CD14-positive monocyte (primary cell): ENCODE measurements around the gene NUMBL. TPM values are rescaled to one million over a fixed set of nuclear protein-coding genes. Genes with fewer than 3 reads are reported as not detected.

ENCODE experiments used
- DNase-seq, 3 donors: peaks; one replicate each; pipeline ENCODE4 v3.0.0-alpha.2; 2011 to 2022
- H2AFZ ChIP-seq: 2 replicates; pipeline ENCODE4 v1.6.0; 2012; ENCODE audit warnings: mild to moderate bottlenecking, low read depth, low read length, inconsistent platforms; ENCODE audit not compliant: insufficient read depth, poor library complexity, severe bottlenecking
- H3K27ac ChIP-seq, 2 donors: 1 replicate in 1 of 2; 2 replicates in 1 of 2; pipeline ENCODE4 v1.5.1; 2012 to 2013; ENCODE audit warnings: low read length in 2 of 2, control low read depth in 1 of 2, inconsistent platforms in 1 of 2, low read depth in 1 of 2, mild to moderate bottlenecking in 1 of 2
- H3K27me3 ChIP-seq, 2 donors: one replicate each; pipeline versions ENCODE4 v1.6.0 to v1.6.1; 2011 to 2013; ENCODE audit warnings: low read length in 2 of 2; ENCODE audit not compliant: control insufficient read depth in 2 of 2, insufficient read depth in 2 of 2
- H3K36me3 ChIP-seq, 2 donors: replicated peaks in 1 of 2; 1 replicate in 1 of 2; 2 replicates in 1 of 2; pipeline versions ENCODE4 v1.5.1 to v1.6.1; 2012 to 2013; ENCODE audit warnings: low read length in 2 of 2, control low read depth in 1 of 2, inconsistent platforms in 1 of 2, mild to moderate bottlenecking in 1 of 2; ENCODE audit not compliant: insufficient read depth in 2 of 2, control insufficient read depth in 1 of 2
- H3K4me1 ChIP-seq, 2 donors: 1 replicate in 1 of 2; 2 replicates in 1 of 2; pipeline versions ENCODE4 v1.5.1 to v1.6.1; 2012 to 2013; ENCODE audit warnings: low read length in 2 of 2, control low read depth in 1 of 2, inconsistent platforms in 1 of 2, mild to moderate bottlenecking in 1 of 2, moderate library complexity in 1 of 2; ENCODE audit not compliant: insufficient read depth in 2 of 2, control insufficient read depth in 1 of 2
- H3K4me2 ChIP-seq: replicated peaks from 2 replicates; pipeline ENCODE3; 2012; ENCODE audit warnings: low read length, moderate library complexity, mild to moderate bottlenecking; ENCODE audit not compliant: poor library complexity, severe bottlenecking; ENCODE audit errors: extremely low read depth
- H3K4me3 ChIP-seq, 3 experiments: fragments of 200-600 bp in 1 of 3; sonication (generic) in 1 of 3; replicated peaks in 1 of 3; 1 replicate in 2 of 3; 2 replicates in 1 of 3; pipeline ENCODE4 v1.5.1; 2011 to 2013; ENCODE audit warnings: low read length in 3 of 3, mild to moderate bottlenecking in 3 of 3, control low read depth in 2 of 3, low read depth in 2 of 3, inconsistent platforms in 1 of 3, moderate library complexity in 1 of 3
- H3K79me2 ChIP-seq: 2 replicates; pipeline ENCODE4 v1.6.0; 2012; ENCODE audit warnings: mild to moderate bottlenecking, control low read depth, inconsistent platforms, low read length, moderate library complexity; ENCODE audit not compliant: insufficient read depth
- H3K9ac ChIP-seq: 2 replicates; pipeline ENCODE4 v1.6.0; 2017; ENCODE audit warnings: low read length, mild to moderate bottlenecking; ENCODE audit not compliant: insufficient read depth, poor library complexity, severe bottlenecking
- H3K9me3 ChIP-seq, 2 donors: replicated peaks in 1 of 2; 1 replicate in 1 of 2; 2 replicates in 1 of 2; pipeline versions ENCODE4 v1.5.1 to v1.6.1; 2012 to 2013; ENCODE audit warnings: low read length in 2 of 2, control low read depth in 1 of 2; ENCODE audit not compliant: control insufficient read depth in 1 of 2, insufficient read depth in 1 of 2
- H4K20me1 ChIP-seq: 2 replicates; pipeline ENCODE4 v1.6.0; 2012; ENCODE audit warnings: mild to moderate bottlenecking, low read length, control low read depth, moderate library complexity; ENCODE audit not compliant: insufficient read depth
- H3K27ac Mint-ChIP-seq, 7 donors: one replicate each; pipeline ENCODE4 v1.8.0; 2020; ENCODE audit warnings: mild to moderate bottlenecking in 7 of 7, mixed read lengths in 7 of 7, moderate library complexity in 6 of 7, inconsistent platforms in 2 of 7
- H3K27me3 Mint-ChIP-seq, 3 donors: one replicate each; pipeline ENCODE4 v1.8.0; 2021 to 2022; ENCODE audit warnings: low read depth in 3 of 3, mild to moderate bottlenecking in 3 of 3, mixed read lengths in 3 of 3, moderate library complexity in 3 of 3, inconsistent platforms in 1 of 3
- H3K36me3 Mint-ChIP-seq, 2 donors: one replicate each; pipeline ENCODE4 v1.8.0; 2020; ENCODE audit warnings: mixed read lengths in 2 of 2, inconsistent platforms in 1 of 2, mild to moderate bottlenecking in 1 of 2
- H3K4me1 Mint-ChIP-seq: one replicate; pipeline ENCODE4 v1.8.0; 2020; ENCODE audit warnings: mild to moderate bottlenecking, mixed read lengths
- H3K4me3 Mint-ChIP-seq, 2 donors: one replicate each; pipeline ENCODE4 v1.8.0; 2020; ENCODE audit warnings: mild to moderate bottlenecking in 2 of 2, mixed read lengths in 2 of 2, moderate library complexity in 1 of 2
- H3K9me3 Mint-ChIP-seq, 7 donors: one replicate each; pipeline ENCODE4 v1.8.0; 2020 to 2022; ENCODE audit warnings: mixed read lengths in 7 of 7, mild to moderate bottlenecking in 6 of 7, moderate library complexity in 6 of 7, inconsistent platforms in 2 of 7
- WGBS: methylation state at CpG from one replicate; pipeline ENCODE4 v1.1.5; 2013; ENCODE audit warnings: missing lambda C conversion rate; ENCODE audit not compliant: insufficient coverage; 5-methylcytosine and 5-hydroxymethylcytosine counted together
- intact Hi-C, 2 donors: fragments of 100-400 bp; cut with micrococcal nuclease; formaldehyde crosslinking; loops; one replicate each; pipeline versions ENCODE4 v1.15.0 to v1.15.1; 2023
- polyA plus RNA-seq, 3 donors: library from polyadenylated mRNA; depleted of rRNA in 1 of 3; unstranded in 2 of 3; stranded (reverse) in 1 of 3; fragments of 300-500 nt in 2 of 3; fragments of >200 nt in 1 of 3; fragmentation: Illumina TruSeq in 2 of 3; gene quantifications; 1 replicate in 2 of 3; 2 replicates in 1 of 3; pipeline ENCODE4 v1.2.3, GENCODE V29; 2012 to 2021
- TF ChIP-seq, protein P1 (sequence below): fragments of 200-600 bp; IDR thresholded peaks from one replicate; pipeline ENCODE4 v1.8.0; 2022; ENCODE audit warnings: antibody characterized with exemption, mild to moderate bottlenecking

NUMBL gene
- polyA plus RNA-seq, 3 donors: 0.12 to 7.2 (median 0.45) TPM

DNA sequence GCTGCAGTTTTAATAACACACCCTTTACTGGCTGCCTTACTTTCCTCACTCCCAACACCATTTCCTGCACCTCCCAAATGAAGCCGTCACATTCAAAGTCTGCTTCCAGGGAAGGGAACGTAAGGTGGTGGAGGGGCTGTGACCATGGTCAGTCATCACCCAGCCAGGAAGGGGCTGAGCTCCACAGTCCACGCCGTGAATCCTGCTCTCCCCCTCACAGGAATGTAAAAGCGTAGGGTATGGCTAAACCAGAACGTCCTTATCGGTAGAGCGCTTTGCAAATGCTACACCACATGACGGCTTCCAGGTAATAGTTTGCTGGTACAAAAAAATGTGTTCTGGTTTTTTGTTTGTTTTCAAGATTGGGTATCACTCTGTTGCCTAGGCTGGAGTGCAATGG, 7.0 kb downstream of the NUMBL start:
- Mint-ChIP-seq H3K4me1 (no peaks in the 10 kb centered on the region), H3K27ac (peak overlapping the region in 1 of 7 donors; percentile 53), H3K27me3 (peaks cover 0 to 1% (median 0%) of the 10 kb centered on the region in 3 donors), H3K4me3 (no peak overlapping the region), H3K36me3 (peaks cover 23 to 32% of the 10 kb centered on the region in 2 donors), H3K9me3 (peaks cover 0 to 4% (median 0%) of the 10 kb centered on the region in 7 donors)
- no peak for DNase-seq
- H3K79me2 ChIP-seq: no peaks in the 10 kb centered on the region
- intact Hi-C loops: no loop called here
- no peaks in the 10 kb centered on the region for H3K36me3 ChIP-seq
- H3K9me3 ChIP-seq: no peaks in the 10 kb centered on the region
- TF ChIP-seq, protein P1, sequence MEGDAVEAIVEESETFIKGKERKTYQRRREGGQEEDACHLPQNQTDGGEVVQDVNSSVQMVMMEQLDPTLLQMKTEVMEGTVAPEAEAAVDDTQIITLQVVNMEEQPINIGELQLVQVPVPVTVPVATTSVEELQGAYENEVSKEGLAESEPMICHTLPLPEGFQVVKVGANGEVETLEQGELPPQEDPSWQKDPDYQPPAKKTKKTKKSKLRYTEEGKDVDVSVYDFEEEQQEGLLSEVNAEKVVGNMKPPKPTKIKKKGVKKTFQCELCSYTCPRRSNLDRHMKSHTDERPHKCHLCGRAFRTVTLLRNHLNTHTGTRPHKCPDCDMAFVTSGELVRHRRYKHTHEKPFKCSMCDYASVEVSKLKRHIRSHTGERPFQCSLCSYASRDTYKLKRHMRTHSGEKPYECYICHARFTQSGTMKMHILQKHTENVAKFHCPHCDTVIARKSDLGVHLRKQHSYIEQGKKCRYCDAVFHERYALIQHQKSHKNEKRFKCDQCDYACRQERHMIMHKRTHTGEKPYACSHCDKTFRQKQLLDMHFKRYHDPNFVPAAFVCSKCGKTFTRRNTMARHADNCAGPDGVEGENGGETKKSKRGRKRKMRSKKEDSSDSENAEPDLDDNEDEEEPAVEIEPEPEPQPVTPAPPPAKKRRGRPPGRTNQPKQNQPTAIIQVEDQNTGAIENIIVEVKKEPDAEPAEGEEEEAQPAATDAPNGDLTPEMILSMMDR: no peak
- peaks cover 5 to 7% of the 10 kb centered on the region in 2 donors for H3K4me1 ChIP-seq
- H3K9ac ChIP-seq: no peak overlapping the region
- no peak overlapping the region for H3K4me2 ChIP-seq
- H3K27me3 ChIP-seq: no peaks in the 10 kb centered on the region
- WGBS: 100% methylated on average over 1 of the region's 9 CpGs
- H3K4me3 ChIP-seq: no peak overlapping the region
- no peak overlapping the region for H2AFZ ChIP-seq
- no peak overlapping the region for H3K27ac ChIP-seq
- H4K20me1 ChIP-seq: no peaks in the 10 kb centered on the region

DNA sequence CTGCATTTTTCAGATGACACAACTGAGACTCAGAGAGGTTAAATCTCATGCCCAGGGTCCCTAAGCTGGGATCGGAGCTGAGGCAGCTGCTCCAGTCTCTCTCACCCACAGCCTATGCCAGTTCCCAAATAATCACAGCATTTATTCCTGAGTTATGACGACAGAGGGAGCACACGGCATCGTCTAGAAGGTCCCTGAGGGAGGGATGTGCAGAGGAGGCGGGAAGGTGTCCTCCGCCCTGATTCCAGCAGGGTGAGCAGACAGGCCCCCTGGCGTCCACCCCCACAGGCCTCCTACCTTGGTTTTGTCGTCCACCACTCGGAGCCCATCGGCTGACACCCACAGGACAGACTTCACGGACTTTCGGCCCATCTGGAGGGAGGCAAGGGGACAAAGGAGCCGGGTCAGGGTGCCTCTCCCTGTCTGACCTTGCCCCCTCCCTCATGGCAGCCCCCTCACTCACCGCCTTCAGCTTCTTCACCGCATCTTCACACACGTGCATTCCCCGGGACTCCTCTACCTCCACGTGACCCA, 8.0 kb downstream of the NUMBL start:
- H3K4me1 ChIP-seq: peaks cover 4% of the 10 kb centered on the region in 2 donors
- 98% methylated on average over 11 of the region's 18 CpGs for WGBS
- no peaks in the 10 kb centered on the region for H4K20me1 ChIP-seq
- TF ChIP-seq, protein P1: no peak
- H3K27ac ChIP-seq: no peak overlapping the region
- Mint-ChIP-seq H3K27ac (peak overlapping the region in 1 of 7 donors; percentile 69), H3K9me3 (peaks cover 0 to 4% (median 0%) of the 10 kb centered on the region in 7 donors), H3K36me3 (peaks cover 31 to 40% of the 10 kb centered on the region in 2 donors), H3K4me1 (no peaks in the 10 kb centered on the region), H3K27me3 (peaks cover 0 to 1% (median 0%) of the 10 kb centered on the region in 3 donors), H3K4me3 (no peak overlapping the region)
- no peaks in the 10 kb centered on the region for H3K27me3 ChIP-seq
- H3K79me2 ChIP-seq: no peaks in the 10 kb centered on the region
- no peak for DNase-seq
- H3K9ac ChIP-seq: no peak overlapping the region
- intact Hi-C loops: no loop called here
- H2AFZ ChIP-seq: no peak overlapping the region
- no peak overlapping the region for H3K4me2 ChIP-seq
- no peaks in the 10 kb centered on the region for H3K9me3 ChIP-seq
- H3K4me3 ChIP-seq: no peak overlapping the region
- H3K36me3 ChIP-seq: peaks cover 0 to 1% of the 10 kb centered on the region in 2 donors
